ENCODE measurements around the gene CORO2B.
"Not testable (repeated sequence)": the region's sequence is repeated elsewhere in the genome, so short reads cannot be mapped to it uniquely, and the experiment has no call there.

DNA sequence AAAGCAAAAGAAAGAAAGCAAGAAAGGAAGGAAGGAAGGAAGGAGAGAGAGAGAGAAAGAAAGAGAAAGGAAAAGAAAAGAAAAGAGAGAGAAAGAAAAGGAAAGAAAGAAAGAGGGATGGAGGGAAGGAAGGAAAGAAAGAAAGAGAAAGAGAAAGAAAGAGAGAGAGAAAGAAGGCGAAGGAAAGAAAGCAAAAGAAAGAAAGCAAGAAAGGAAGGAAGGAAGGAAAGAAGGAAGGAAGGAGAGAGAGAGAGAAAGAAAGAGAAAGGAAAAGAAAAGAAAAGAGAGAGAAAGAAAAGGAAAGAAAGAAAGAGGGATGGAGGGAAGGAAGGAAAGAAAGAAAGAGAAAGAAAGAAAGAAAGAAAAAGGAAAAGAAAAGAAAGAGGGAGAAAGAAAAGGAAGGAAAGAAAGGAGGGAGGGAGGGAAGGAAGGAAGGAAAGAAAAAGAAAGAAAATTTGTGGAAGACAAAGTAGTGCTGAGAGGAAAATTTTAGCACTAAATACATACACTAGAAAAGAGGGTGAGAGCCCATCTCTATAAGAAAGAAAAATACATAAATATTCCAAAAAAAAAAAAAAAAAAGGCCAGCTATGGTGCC lies 181.3 kb downstream of the CORO2B start:
- not testable (repeated sequence) for TF ChIP-seq FOXP2 (optimal IDR thresholded peaks at IDR 0.05; ENCODE audit: control extremely low read depth, extremely low read length, insufficient read depth); POLR2AphosphoS5 (IDR thresholded peaks at IDR 0.05; ENCODE audit: borderline replicate concordance, low read depth, low read length)

Measured in SK-N-MC (cell line).